ENCODE measurements around the gene LGALSL. TPM values are rescaled to one million over a fixed set of nuclear protein-coding genes. Genes with fewer than 3 reads are reported as not detected.

LGALSL gene
- total RNA-seq, 4 donors from 2014 or later, result 6.8 to 30.0 (median 15.5) TPM

GRCh38 chr2:64493788-64494187, 39.8 kb downstream of the LGALSL start:
- no peak for DNase-seq
- H3K4me3 ChIP-seq, result no peak overlapping the region
- intact Hi-C loops (cut with DNase I; ENCODE audit: low total_unique reads), result no loop called here

DNA sequence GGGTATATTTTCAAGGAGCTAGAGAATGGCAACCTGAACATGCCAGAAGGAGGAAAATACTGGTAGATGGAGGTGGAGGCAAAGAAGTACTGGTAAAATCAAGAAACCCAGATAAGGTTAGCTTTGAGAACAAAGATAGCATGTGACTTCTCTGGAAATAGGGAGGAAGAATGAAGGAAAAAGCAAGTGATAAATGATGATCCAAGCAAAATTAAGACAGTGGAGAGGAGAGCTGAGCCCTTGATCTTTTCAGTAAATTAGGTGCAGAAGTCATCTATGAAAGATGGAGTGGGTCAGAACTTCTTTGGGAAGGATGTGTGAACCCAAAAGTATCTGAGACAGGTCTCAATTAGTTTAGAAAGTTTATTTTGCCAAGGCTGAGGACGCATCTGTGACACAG, 44.5 kb downstream of the LGALSL start:
- intact Hi-C loops (cut with DNase I; ENCODE audit: low total_unique reads), result no loop called here
- Histone ChIP-seq H3K4me1 (no peaks in the 10 kb centered on the region), H3K4me3 (no peak overlapping the region), H3K36me3 (no peaks in the 10 kb centered on the region), H3K9me3 (no peaks in the 10 kb centered on the region), H3K27ac (no peak overlapping the region), H3K27me3 (no peaks in the 10 kb centered on the region)
- no peak for DNase-seq
- TF ChIP-seq POLR2A (IDR thresholded peaks at IDR 0.05), result no peak
- TF ChIP-seq, protein P1, sequence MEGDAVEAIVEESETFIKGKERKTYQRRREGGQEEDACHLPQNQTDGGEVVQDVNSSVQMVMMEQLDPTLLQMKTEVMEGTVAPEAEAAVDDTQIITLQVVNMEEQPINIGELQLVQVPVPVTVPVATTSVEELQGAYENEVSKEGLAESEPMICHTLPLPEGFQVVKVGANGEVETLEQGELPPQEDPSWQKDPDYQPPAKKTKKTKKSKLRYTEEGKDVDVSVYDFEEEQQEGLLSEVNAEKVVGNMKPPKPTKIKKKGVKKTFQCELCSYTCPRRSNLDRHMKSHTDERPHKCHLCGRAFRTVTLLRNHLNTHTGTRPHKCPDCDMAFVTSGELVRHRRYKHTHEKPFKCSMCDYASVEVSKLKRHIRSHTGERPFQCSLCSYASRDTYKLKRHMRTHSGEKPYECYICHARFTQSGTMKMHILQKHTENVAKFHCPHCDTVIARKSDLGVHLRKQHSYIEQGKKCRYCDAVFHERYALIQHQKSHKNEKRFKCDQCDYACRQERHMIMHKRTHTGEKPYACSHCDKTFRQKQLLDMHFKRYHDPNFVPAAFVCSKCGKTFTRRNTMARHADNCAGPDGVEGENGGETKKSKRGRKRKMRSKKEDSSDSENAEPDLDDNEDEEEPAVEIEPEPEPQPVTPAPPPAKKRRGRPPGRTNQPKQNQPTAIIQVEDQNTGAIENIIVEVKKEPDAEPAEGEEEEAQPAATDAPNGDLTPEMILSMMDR (IDR thresholded peaks at IDR 0.05), result no peak

More at GRCh38 chr2:64493788-64494187, 39.8 kb downstream of the LGALSL start:
- Histone ChIP-seq H3K9me3 (no peaks in the 10 kb centered on the region), H3K36me3 (no peaks in the 10 kb centered on the region), H3K27me3 (no peaks in the 10 kb centered on the region), H3K27ac (no peak overlapping the region), H3K4me1 (no peaks in the 10 kb centered on the region)
- no peak for TF ChIP-seq POLR2A (IDR thresholded peaks at IDR 0.05)
- TF ChIP-seq, protein P1 (IDR thresholded peaks at IDR 0.05), result no peak

DNA sequence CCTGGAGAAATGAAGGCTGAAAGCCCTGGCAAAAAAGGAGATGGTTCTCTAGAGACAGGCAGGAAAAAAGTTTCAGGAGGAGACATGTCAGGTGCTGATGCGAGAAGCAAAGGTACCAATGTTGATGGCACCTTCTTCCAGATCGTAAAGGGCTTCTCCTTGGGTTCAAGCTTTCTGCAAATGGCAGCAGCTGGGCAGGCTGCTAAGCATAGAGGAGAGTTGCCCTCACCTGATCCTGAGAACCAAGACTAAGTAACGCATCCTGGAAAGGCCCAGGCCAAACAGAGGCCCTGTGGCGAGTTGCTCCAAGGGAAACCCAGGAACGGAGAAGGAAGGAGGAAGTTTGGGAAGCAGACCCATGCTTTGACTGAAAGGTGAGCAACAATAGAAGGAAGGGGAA, 46.6 kb downstream of the LGALSL start:
- no peaks in the 10 kb centered on the region for H3K27me3 ChIP-seq
- TF ChIP-seq POLR2A (IDR thresholded peaks at IDR 0.05), result no peak
- TF ChIP-seq, protein P1 (IDR thresholded peaks at IDR 0.05), result no peak
- H3K36me3 ChIP-seq, result no peaks in the 10 kb centered on the region
- intact Hi-C loops (cut with DNase I; ENCODE audit: low total_unique reads), result no loop called here
- no peaks in the 10 kb centered on the region for H3K9me3 ChIP-seq
- H3K27ac ChIP-seq, result no peak overlapping the region
- DNase-seq, result no peak
- H3K4me3 ChIP-seq, result no peak overlapping the region
- H3K4me1 ChIP-seq, result no peaks in the 10 kb centered on the region

DNA sequence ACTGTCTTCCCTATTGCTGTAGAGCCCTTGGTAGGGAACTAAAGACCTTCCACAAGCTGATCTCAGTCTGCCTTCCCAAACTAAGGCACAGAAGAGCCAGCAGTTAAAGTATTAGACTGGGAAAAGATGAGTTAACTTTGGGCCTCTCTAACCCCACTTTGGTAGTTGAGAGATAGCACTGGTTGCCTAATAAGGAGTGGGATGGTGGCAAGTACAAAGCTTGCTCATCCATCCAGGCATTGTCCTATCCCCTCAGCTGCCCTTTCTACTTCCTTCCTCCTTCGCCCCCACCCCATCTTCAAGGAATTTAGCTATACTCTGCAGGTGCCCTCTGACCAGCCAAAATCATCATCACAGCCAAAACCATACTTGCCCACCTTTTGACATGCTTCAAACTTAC, 48.0 kb downstream of the LGALSL start:
- no peak overlapping the region for H3K27ac ChIP-seq
- H3K27me3 ChIP-seq, result no peaks in the 10 kb centered on the region
- intact Hi-C loops (cut with DNase I; ENCODE audit: low total_unique reads), result no loop called here
- H3K9me3 ChIP-seq, result no peaks in the 10 kb centered on the region
- no peak for TF ChIP-seq POLR2A (IDR thresholded peaks at IDR 0.05)
- TF ChIP-seq, protein P1 (IDR thresholded peaks at IDR 0.05), result no peak
- H3K4me1 ChIP-seq, result no peaks in the 10 kb centered on the region
- no peak overlapping the region for H3K4me3 ChIP-seq
- DNase-seq, result no peak
- H3K36me3 ChIP-seq, result no peaks in the 10 kb centered on the region

DNA sequence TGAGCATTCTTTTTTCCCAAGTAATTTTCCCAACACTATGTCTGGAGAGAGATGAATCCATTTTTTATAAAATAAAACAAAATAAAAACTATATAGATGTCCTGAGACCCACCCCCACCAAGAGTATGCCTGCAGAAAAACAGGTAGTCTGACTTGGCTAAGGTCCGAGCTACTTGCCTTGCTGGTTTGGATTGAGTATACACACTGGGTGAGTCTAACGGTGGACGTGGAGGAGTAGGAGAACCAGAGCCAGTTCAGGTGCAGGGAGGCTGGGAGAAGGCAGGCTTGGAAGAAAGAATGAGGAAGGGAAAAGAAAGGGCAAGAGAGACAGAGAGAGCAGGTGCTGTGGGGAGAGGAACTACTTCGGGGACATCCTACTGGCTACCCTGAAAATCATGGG, 48.9 kb downstream of the LGALSL start:
- TF ChIP-seq POLR2A (IDR thresholded peaks at IDR 0.05), result no peak
- TF ChIP-seq, protein P1 (IDR thresholded peaks at IDR 0.05), result no peak
- Histone ChIP-seq H3K27me3 (no peaks in the 10 kb centered on the region), H3K27ac (no peak overlapping the region), H3K4me3 (no peak overlapping the region), H3K36me3 (no peaks in the 10 kb centered on the region), H3K4me1 (no peaks in the 10 kb centered on the region), H3K9me3 (no peaks in the 10 kb centered on the region)
- intact Hi-C loops (cut with DNase I; ENCODE audit: low total_unique reads), result no loop called here
- no peak for DNase-seq

All from uterus (tissue), 4 donors.